GM12878 (cell line): ENCODE measurements around the gene CLEC16A. TPM values are rescaled to one million over a fixed set of nuclear protein-coding genes. Genes with fewer than 3 reads are reported as not detected.

Source experiments
- ATAC-seq: fragments of 200-7000 bp; cut with Tn5 transposase; 3 replicates; pipeline ENCODE4 v1.9.1; 2020; ENCODE audit warnings: mild to moderate bottlenecking, moderate library complexity
- BruUV-seq: library from RNA; stranded (reverse); fragments of 400-500 nt; replicated peaks from 2 replicates; lab custom pipeline; 2021; lab: Mats Ljungman, UMichigan
- CTCF ChIA-PET: fragments of 300-600 bp; sonication (Branson Sonifier 250); formaldehyde crosslinking; extraction: SDS; loops from one replicate; lab custom pipeline; 2021; ENCODE audit warnings: inconsistent platforms; lab: Yijun Ruan, JAX
- POLR2A ChIA-PET: fragments of 350-600 bp; formaldehyde crosslinking; extraction: SDS; loops from one replicate; lab custom pipeline; 2021; ENCODE audit warnings: inconsistent platforms; lab: Charles Lee
- RAD21 ChIA-PET: fragments of 300-600 bp; sonication (Branson Sonifier 250); formaldehyde crosslinking; loops from one replicate; lab custom pipeline; 2023; ENCODE audit warnings: antibody characterized with exemption; ENCODE audit not compliant: unreplicated experiment; lab: Charles Lee
- SMC1A ChIA-PET: fragments of 300-600 bp; sonication (Branson Sonifier 250); formaldehyde crosslinking; loops from one replicate; lab custom pipeline; 2023; ENCODE audit not compliant: unreplicated experiment, uncharacterized antibody; lab: Charles Lee
- DNase-seq: peaks from one replicate; pipeline ENCODE4 v3.0.0-alpha.2; 2011; ENCODE audit warnings: low read depth, low spot score
- FAIRE-seq: peaks from 3 replicates; lab custom pipeline; 2011; peaks lifted over from hg19 to GRCh38; lab: Jason Lieb, UNC
- H2AFZ ChIP-seq: 2 replicates; pipeline ENCODE4 v1.6.0; 2011; ENCODE audit warnings: low read depth, low read length, control low read depth; ENCODE audit not compliant: control insufficient read depth
- H3K27ac ChIP-seq: 2 replicates; pipeline ENCODE4 v1.5.1; 2011; ENCODE audit warnings: control low read depth; ENCODE audit not compliant: control insufficient read depth, insufficient read depth
- H3K27me3 ChIP-seq, 2 experiments: replicated peaks in 1 of 2; 2 replicates each; pipeline versions ENCODE4 v1.6.0 to v1.6.1; 2011; ENCODE audit warnings: low read length in 1 of 2; ENCODE audit not compliant: control insufficient read depth in 2 of 2, insufficient read depth in 2 of 2
- H3K36me3 ChIP-seq, 2 experiments: 2 replicates each; pipeline ENCODE4 v1.5.1; 2011; ENCODE audit warnings: low read length in 1 of 2; ENCODE audit not compliant: control insufficient read depth in 2 of 2, insufficient read depth in 2 of 2
- H3K4me1 ChIP-seq: 2 replicates; pipeline ENCODE4 v1.6.1; 2011; ENCODE audit warnings: mild to moderate bottlenecking, low read length, moderate library complexity, mixed read lengths; ENCODE audit not compliant: control insufficient read depth, insufficient read depth
- H3K4me2 ChIP-seq: 2 replicates; pipeline ENCODE4 v1.6.0; 2011; ENCODE audit warnings: control low read depth; ENCODE audit not compliant: control insufficient read depth, insufficient read depth
- H3K4me3 ChIP-seq: fragments of 200-600 bp; sonication (generic); 2 replicates; pipeline ENCODE4 v1.5.1; 2016
- H3K79me2 ChIP-seq: 2 replicates; pipeline ENCODE4 v1.6.0; 2011; ENCODE audit warnings: low read length; ENCODE audit not compliant: control insufficient read depth, insufficient read depth
- H3K9ac ChIP-seq: 2 replicates; pipeline ENCODE4 v1.8.0; 2011; ENCODE audit warnings: low read length, control low read depth, mixed read lengths; ENCODE audit not compliant: control insufficient read depth, insufficient read depth
- H3K9me3 ChIP-seq: replicated peaks from 3 replicates; pipeline ENCODE4 v1.5.1; 2011; ENCODE audit warnings: mild to moderate bottlenecking, low read length; ENCODE audit not compliant: control insufficient read depth, insufficient read depth
- H4K20me1 ChIP-seq: 2 replicates; pipeline ENCODE4 v1.6.0; 2011; ENCODE audit not compliant: control insufficient read depth, insufficient read depth
- CEBPZ ChIP-seq: fragments of 150-350 bp; IDR thresholded peaks from 2 replicates; pipeline ENCODE4 v1.6.1; 2016; ENCODE audit warnings: low read depth, low read length
- E2F4 ChIP-seq: IDR thresholded peaks from 2 replicates; pipeline ENCODE4 v1.6.1; 2012; ENCODE audit warnings: low read depth, low read length, improper control_type of control experiment
- KDM1A ChIP-seq: fragments of 200-600 bp; sonication (generic); IDR thresholded peaks from 2 replicates; pipeline ENCODE4 v1.6.1; 2016; ENCODE audit warnings: borderline replicate concordance
- MXI1 ChIP-seq: fragments of 150-350 bp; IDR thresholded peaks from 2 replicates; pipeline ENCODE4 v1.6.1; 2011; ENCODE audit warnings: low read depth, mild to moderate bottlenecking, inconsistent platforms, low read length, improper control_type of control experiment
- MYC ChIP-seq: IDR thresholded peaks from 2 replicates; pipeline ENCODE4 v1.6.1; 2011; ENCODE audit warnings: mild to moderate bottlenecking, low read length, moderate library complexity, inconsistent platforms; ENCODE audit not compliant: insufficient read depth, insufficient replicate concordance, insufficient read length, severe bottlenecking
- STAT1 ChIP-seq: fragments of 450-650 bp; conservative IDR thresholded peaks from 2 replicates; pipeline ENCODE4 v1.6.1; 2014; ENCODE audit warnings: antibody characterized with exemption, mild to moderate bottlenecking
- SUPT20H ChIP-seq: IDR thresholded peaks from 2 replicates; pipeline ENCODE4 v1.6.1; 2011; ENCODE audit warnings: low read depth, mild to moderate bottlenecking, low read length, moderate library complexity, borderline replicate concordance; ENCODE audit not compliant: control insufficient read depth
- WRNIP1 ChIP-seq: IDR thresholded peaks from 2 replicates; pipeline ENCODE4 v1.6.1; 2011; ENCODE audit warnings: low read depth, low read length, improper control_type of control experiment, borderline replicate concordance
- ZNF384 ChIP-seq: IDR thresholded peaks from 2 replicates; pipeline ENCODE4 v1.6.1; 2012; ENCODE audit warnings: low read depth, mild to moderate bottlenecking, low read length, improper control_type of control experiment, borderline replicate concordance
- ZNF622 ChIP-seq: fragments of 450-650 bp; IDR thresholded peaks from 2 replicates; pipeline ENCODE4 v1.6.1; 2017; ENCODE audit warnings: mild to moderate bottlenecking, inconsistent platforms
- ZSCAN29 ChIP-seq: fragments of 450-650 bp; IDR thresholded peaks from 2 replicates; pipeline ENCODE4 v1.6.1; 2017; ENCODE audit warnings: mild to moderate bottlenecking, moderate library complexity
- WGBS: methylation state at CpG from one replicate; pipeline ENCODE4 v1.1.6; 2016; ENCODE audit warnings: low lambda C conversion rate; ENCODE audit not compliant: insufficient replicate concordance, insufficient coverage; ENCODE audit errors: missing lambda C conversion rate; 5-methylcytosine and 5-hydroxymethylcytosine counted together
- in situ Hi-C: fragments of 300-500 bp; cut with MboI; formaldehyde crosslinking; loops from 9 replicates; pipeline ENCODE4 v1.14.3; 2018; ENCODE audit warnings: mixed read lengths
- intact Hi-C: fragments of 100-400 bp; cut with micrococcal nuclease; formaldehyde crosslinking; loops from one replicate; pipeline ENCODE4 v1.14.2; 2022; ENCODE audit not compliant: unreplicated experiment
- polyA plus RNA-seq, 11 experiments: library from polyadenylated mRNA; depleted of rRNA in 4 of 11; unstranded in 6 of 11; stranded (reverse) in 5 of 11; fragments of >200 nt; fragmentation: Nextera tagmentation in 4 of 11; fragmentation: Illumina TruSeq in 1 of 11; extraction: Ambion mirVana in 4 of 11; extraction: Trizol in 1 of 11; gene quantifications; 1 replicate in 1 of 11; 2 replicates in 10 of 11; pipeline versions ENCODE4 v1.2.1 to v1.2.3, GENCODE V29; 2011 to 2016; ENCODE audit warnings: inconsistent platforms in 2 of 11, missing spikeins in 2 of 11, low read depth in 1 of 11
- total RNA-seq, 4 experiments: library from RNA; depleted of rRNA in 3 of 4; stranded (reverse); fragments of >200 nt in 3 of 4; fragmentation: Illumina TruSeq in 1 of 4; extraction: Trizol in 1 of 4; gene quantifications; 2 replicates each; pipeline versions ENCODE4 v1.2.1 to v1.2.3, GENCODE V29; 2013 to 2021
- TF ChIP-seq, protein P1 (sequence below): fragments of 450-650 bp; IDR thresholded peaks from 2 replicates; pipeline ENCODE4 v1.6.1; 2014; ENCODE audit warnings: mild to moderate bottlenecking

CLEC16A gene
- total and polyA plus RNA-seq, 10 of the 15 experiments (the other 5 are each of a cell fraction or from before 2014, with no cell fraction given), result 1.5 to 28.8 (median 19.2) TPM

DNA sequence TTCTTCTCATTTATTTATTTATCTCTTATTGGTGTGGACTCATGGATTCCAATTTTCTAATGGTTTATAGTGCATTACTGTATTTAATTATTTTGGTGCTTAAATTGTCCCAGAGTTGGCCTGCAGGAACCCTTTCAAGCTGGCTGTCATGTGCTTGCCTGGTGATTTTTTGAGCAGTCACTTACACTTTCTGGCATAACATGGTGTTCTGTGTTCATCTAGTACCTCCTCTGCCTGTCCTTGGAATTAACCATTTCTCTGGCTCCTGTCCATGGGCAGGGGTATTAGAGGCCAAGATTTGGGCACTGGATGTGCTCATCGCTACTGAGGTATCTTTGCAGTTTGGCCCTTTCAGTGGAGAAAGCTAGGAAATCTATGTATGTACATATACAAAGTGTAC is 67.0 kb downstream of the CLEC16A start:
- RAD21 ChIA-PET, result no interaction called here
- no peak for TF ChIP-seq MXI1
- TF ChIP-seq MYC, result no peak
- no peak for TF ChIP-seq WRNIP1
- no peak for TF ChIP-seq SUPT20H
- Histone ChIP-seq H3K79me2 (no peaks in the 10 kb centered on the region), H3K4me1 (no peaks in the 10 kb centered on the region), H3K4me3 (no peak overlapping the region), H2AFZ (no peak overlapping the region), H3K9ac (no peak overlapping the region), H3K4me2 (no peak overlapping the region), H3K36me3 (peaks cover 6% of the 10 kb centered on the region in 2 experiments; a peak in 3 of 4 replicates), H3K27me3 (no peaks in the 10 kb centered on the region), H3K27ac (no peak overlapping the region), H4K20me1 (no peaks in the 10 kb centered on the region), H3K9me3 (no peaks in the 10 kb centered on the region)
- no TSS peak for BruUV-seq
- 100% methylated on average over 1 of the region's 1 CpG for WGBS
- intact Hi-C loops, result no loop called here
- ATAC-seq (no peak), DNase-seq (no peak), FAIRE-seq (no peak)
- POLR2A ChIA-PET, result no interaction called here
- in situ Hi-C loops, result no loop called here
- CTCF ChIA-PET, result interaction anchor here (0.5 kb wide), 1 partner anchor 740 kb away, joined by 3 read pairs; no protein-coding TSS in a partner anchor
- SMC1A ChIA-PET, result no interaction called here

DNA sequence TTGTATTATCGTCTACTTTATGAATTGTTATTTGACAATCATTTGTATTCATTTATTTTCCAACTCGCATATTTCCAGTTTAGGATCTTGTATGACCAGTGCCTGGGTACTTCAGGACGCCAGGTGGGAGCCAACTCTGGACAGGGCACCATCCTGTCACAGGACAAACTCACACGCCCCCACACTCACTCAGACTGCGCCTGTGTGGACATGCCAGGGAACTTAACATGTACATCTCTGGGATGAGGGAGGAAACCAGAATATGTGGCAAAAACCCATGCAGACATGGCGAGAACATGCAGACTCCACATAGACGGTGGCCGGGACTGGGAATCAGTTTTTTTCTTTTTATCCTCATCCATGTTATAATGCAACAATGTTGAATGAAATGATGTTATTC is 68.5 kb downstream of the CLEC16A start:
- BruUV-seq, result TSS peak; percentile 4
- no peak overlapping the region for H3K9ac ChIP-seq
- 98% methylated on average over 8 of the region's 8 CpGs for WGBS
- ChIA-PET RAD21 (no interaction called here), CTCF (no interaction called here), SMC1A (no interaction called here), POLR2A (interaction anchor here (0.8 kb wide), 1 partner anchor 18 kb away, joined by 3 read pairs; no protein-coding TSS in a partner anchor)
- no peaks in the 10 kb centered on the region for H3K9me3 ChIP-seq
- no peaks in the 10 kb centered on the region for H3K4me1 ChIP-seq
- no peaks in the 10 kb centered on the region for H4K20me1 ChIP-seq
- H3K27me3 ChIP-seq, result no peaks in the 10 kb centered on the region
- DNase-seq, result no peak
- ATAC-seq, result no peak
- H3K27ac ChIP-seq, result no peak overlapping the region
- H3K36me3 ChIP-seq, result peaks cover 5 to 12% of the 10 kb centered on the region in 2 experiments; a peak in 3 of 4 replicates
- no peak for FAIRE-seq
- intact Hi-C loops (no loop called here), in situ Hi-C loops (no loop called here)
- H3K79me2 ChIP-seq, result no peaks in the 10 kb centered on the region
- H3K4me3 ChIP-seq, result no peak overlapping the region
- no peak overlapping the region for H3K4me2 ChIP-seq
- no peak overlapping the region for H2AFZ ChIP-seq
- TF ChIP-seq, protein P1, sequence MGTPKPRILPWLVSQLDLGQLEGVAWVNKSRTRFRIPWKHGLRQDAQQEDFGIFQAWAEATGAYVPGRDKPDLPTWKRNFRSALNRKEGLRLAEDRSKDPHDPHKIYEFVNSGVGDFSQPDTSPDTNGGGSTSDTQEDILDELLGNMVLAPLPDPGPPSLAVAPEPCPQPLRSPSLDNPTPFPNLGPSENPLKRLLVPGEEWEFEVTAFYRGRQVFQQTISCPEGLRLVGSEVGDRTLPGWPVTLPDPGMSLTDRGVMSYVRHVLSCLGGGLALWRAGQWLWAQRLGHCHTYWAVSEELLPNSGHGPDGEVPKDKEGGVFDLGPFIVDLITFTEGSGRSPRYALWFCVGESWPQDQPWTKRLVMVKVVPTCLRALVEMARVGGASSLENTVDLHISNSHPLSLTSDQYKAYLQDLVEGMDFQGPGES, result no peak
- no peak for TF ChIP-seq ZNF622
- no peak for TF ChIP-seq ZSCAN29
- TF ChIP-seq E2F4, result no peak
- TF ChIP-seq STAT1, result no peak
- no peak for TF ChIP-seq MXI1
- TF ChIP-seq KDM1A, result no peak
- TF ChIP-seq CEBPZ, result no peak
- TF ChIP-seq ZNF384, result no peak
